SK-N-MC (cell line): ENCODE results near the gene CDC27.
"Not testable (repeated sequence)": the region's sequence is repeated elsewhere in the genome, so short reads cannot be mapped to it uniquely, and the experiment has no call there.

Experiments used
- DNase-seq: peaks from one replicate; pipeline ENCODE4 v3.0.0-alpha.2; 2011; ENCODE audit warnings: low read depth, low spot score
- H3K27ac ChIP-seq: fragments of 200-600 bp; sonication (generic); 2 replicates; pipeline ENCODE4 v1.5.1; 2016; ENCODE audit warnings: mixed run types
- H3K36me3 ChIP-seq: fragments of 200-600 bp; sonication (generic); 2 replicates; pipeline ENCODE4 v1.6.1; 2017; ENCODE audit warnings: antibody characterized with exemption, low read length, mixed read lengths; ENCODE audit not compliant: insufficient read depth
- H3K4me3 ChIP-seq: fragments of 200-600 bp; sonication (generic); 2 replicates; pipeline ENCODE4 v1.5.1; 2016
- H3K9ac ChIP-seq: fragments of 200-600 bp; sonication (generic); 2 replicates; pipeline ENCODE4 v1.8.0; 2017; ENCODE audit warnings: mixed run types, mixed read lengths; ENCODE audit not compliant: insufficient read length
- H3K9me3 ChIP-seq: fragments of 200-600 bp; sonication (generic); 2 replicates; pipeline ENCODE4 v1.6.1; 2017; ENCODE audit warnings: low read depth, mild to moderate bottlenecking, antibody characterized with exemption, low read length, moderate library complexity, mixed read lengths
- EZH2 ChIP-seq: fragments of 200-600 bp; sonication (generic); IDR thresholded peaks from one replicate; pipeline ENCODE4 v1.6.1; 2017; ENCODE audit warnings: antibody characterized with exemption
- FOXP2 ChIP-seq: optimal IDR thresholded peaks from 2 replicates; pipeline ENCODE3; 2011; ENCODE audit warnings: mild to moderate bottlenecking, moderate library complexity; ENCODE audit not compliant: insufficient read depth; ENCODE audit errors: extremely low read length, control extremely low read depth
- POLR2AphosphoS5 ChIP-seq: IDR thresholded peaks from 2 replicates; pipeline ENCODE4 v1.6.1; 2012; ENCODE audit warnings: mild to moderate bottlenecking, low read depth, low read length, borderline replicate concordance

CDC27 gene

DNA sequence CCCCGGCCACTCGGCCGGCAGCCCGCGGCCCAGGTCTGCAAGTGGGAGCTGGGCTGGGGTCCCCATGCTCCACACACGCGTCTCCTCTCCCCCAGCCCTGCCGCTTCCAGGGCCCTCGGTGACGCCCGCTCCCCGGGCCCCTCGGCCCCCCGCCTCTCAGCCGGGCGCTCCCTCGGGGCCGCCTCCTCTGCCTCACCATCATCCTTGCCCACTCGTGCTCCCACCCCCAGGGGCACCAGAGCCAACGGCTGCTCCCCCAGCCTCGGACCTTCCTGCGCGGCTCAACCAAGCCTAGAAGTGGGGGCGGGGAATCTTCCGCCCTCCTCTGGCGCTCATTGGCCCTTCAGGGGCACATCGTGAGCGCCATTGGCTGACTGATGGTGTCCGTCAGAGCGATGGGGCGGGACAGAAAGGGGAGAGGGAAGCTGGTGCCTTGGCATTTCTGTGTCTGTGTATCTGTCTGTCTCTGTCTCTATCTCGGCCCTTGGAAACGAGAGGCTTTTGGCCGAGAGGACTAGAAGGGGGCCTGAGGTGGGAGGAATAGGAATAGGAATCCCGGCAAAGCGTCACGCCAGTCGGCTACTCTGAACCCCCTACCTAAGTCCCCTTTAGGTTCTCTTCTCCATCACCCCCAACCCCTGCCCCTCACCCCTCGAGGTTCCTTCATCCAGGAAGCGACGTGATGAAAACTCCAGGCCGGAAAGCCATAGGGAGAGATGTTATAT, 88.9 kb downstream of the CDC27 start:
- H3K9me3 ChIP-seq = no peaks in the 10 kb centered on the region
- H3K27ac ChIP-seq = 0 out of 2 replicates have a peak overlapping the region, but pooled peaks have one; percentile 19
- DNase-seq = peak; percentile 68
- TF ChIP-seq FOXP2 = no peak
- peak; percentile 87 for TF ChIP-seq POLR2AphosphoS5
- peak overlapping the region; percentile 90 for H3K9ac ChIP-seq
- peak overlapping the region; percentile 97 for H3K4me3 ChIP-seq
- no peaks in the 10 kb centered on the region for H3K36me3 ChIP-seq

- Histone ChIP-seq H3K4me3 (peak overlapping the region; percentile 97), H3K9ac (peak overlapping the region; percentile 90), H3K9me3 (no peaks in the 10 kb centered on the region), H3K36me3 (no peaks in the 10 kb centered on the region), H3K27ac (0 out of 2 replicates have a peak overlapping the region, but pooled peaks have one; percentile 19)
- TF ChIP-seq EZH2 (no peak), POLR2AphosphoS5 (no peak), FOXP2 (no peak)
- DNase-seq = no peak
These were observed 89.6 kb downstream of the CDC27 start for GRCh38 chr17:47099451-47099986.

DNA sequence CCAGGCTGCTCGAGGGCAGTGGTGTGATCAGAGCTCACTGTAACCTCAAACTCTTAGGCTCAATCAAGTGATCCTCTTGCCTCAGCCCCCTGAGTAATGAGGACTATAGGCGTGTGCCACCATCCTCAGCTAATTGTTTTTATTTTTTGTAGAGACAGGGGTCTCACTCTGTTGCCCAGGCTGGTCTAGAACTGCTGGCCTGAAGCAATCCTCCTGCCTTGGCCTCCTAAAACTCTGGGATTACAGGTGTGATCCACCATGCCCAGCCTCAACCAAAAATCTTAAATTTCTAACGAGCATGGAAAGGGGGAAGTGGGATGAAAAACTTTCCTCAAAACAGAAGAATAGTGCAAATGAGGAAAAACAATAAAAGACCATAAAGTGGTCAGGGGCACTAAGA, 92.8 kb downstream of the CDC27 start:
- H3K36me3 ChIP-seq = peaks cover 22% of the 10 kb centered on the region
- TF ChIP-seq EZH2 (no peak), FOXP2 (no peak), POLR2AphosphoS5 (no peak)
- H3K4me3 ChIP-seq = no peak overlapping the region
- no peak overlapping the region for H3K27ac ChIP-seq
- DNase-seq = no peak
- H3K9ac ChIP-seq = no peak overlapping the region
- H3K9me3 ChIP-seq = no peaks in the 10 kb centered on the region

- no peak overlapping the region for H3K27ac ChIP-seq
- TF ChIP-seq EZH2 = no peak
- H3K36me3 ChIP-seq = peaks cover 22% of the 10 kb centered on the region
- H3K9ac ChIP-seq = no peak overlapping the region
- H3K4me3 ChIP-seq = no peak overlapping the region
- no peaks in the 10 kb centered on the region for H3K9me3 ChIP-seq
- DNase-seq = no peak
These were observed 93.8 kb downstream of the CDC27 start for GRCh38 chr17:47095268-47095667.

GRCh38 chr17:47087093-47087492, 102.0 kb downstream of the CDC27 start:
- Histone ChIP-seq H3K27ac (no peak overlapping the region), H3K9ac (no peak overlapping the region), H3K4me3 (no peak overlapping the region), H3K36me3 (peaks cover 6% of the 10 kb centered on the region), H3K9me3 (no peaks in the 10 kb centered on the region)
- no peak for TF ChIP-seq EZH2
- no peak for TF ChIP-seq POLR2AphosphoS5
- TF ChIP-seq FOXP2 = no peak
- no peak for DNase-seq

DNA sequence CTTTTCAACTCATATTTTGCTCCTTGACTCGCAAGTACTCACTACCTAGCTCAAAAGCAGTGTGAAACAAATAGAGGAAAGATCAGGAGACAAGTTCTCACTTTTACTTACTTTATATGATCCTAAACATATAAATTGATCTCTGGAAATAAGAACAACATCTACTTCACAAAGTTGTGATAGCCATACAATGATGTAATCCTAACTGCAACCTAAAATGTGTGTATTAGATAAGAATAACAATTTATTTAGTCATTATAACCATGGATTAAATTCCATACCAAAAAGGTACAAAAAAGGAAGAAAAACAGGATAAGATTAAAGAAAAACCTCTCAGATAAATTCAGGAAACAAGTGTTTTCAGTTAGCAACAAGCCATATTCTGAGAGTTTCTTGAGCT, 103.4 kb downstream of the CDC27 start:
- no peak for TF ChIP-seq POLR2AphosphoS5
- TF ChIP-seq EZH2 = no peak
- TF ChIP-seq FOXP2 = no peak
- Histone ChIP-seq H3K36me3 (peaks cover 2% of the 10 kb centered on the region), H3K4me3 (no peak overlapping the region), H3K9ac (no peak overlapping the region), H3K27ac (no peak overlapping the region), H3K9me3 (no peaks in the 10 kb centered on the region)
- no peak for DNase-seq

- H3K27ac ChIP-seq = no peak overlapping the region
- no peak overlapping the region for H3K4me3 ChIP-seq
- H3K9ac ChIP-seq = no peak overlapping the region
- no peak for DNase-seq
- no peaks in the 10 kb centered on the region for H3K9me3 ChIP-seq
- peaks cover 7% of the 10 kb centered on the region for H3K36me3 ChIP-seq
- TF ChIP-seq POLR2AphosphoS5 = no peak
- TF ChIP-seq FOXP2 = no peak
- TF ChIP-seq EZH2 = no peak
These were observed 110.3 kb downstream of the CDC27 start for GRCh38 chr17:47078801-47079200.

- no peak overlapping the region for H3K9ac ChIP-seq
- DNase-seq = no peak
- no peak overlapping the region for H3K27ac ChIP-seq
- no peak overlapping the region for H3K4me3 ChIP-seq
- no peak for TF ChIP-seq POLR2AphosphoS5
- no peak for TF ChIP-seq FOXP2
- TF ChIP-seq EZH2 = no peak
- H3K36me3 ChIP-seq = peaks cover 7% of the 10 kb centered on the region
- H3K9me3 ChIP-seq = no peaks in the 10 kb centered on the region
These were observed 111.5 kb downstream of the CDC27 start for GRCh38 chr17:47077576-47077975.

DNA sequence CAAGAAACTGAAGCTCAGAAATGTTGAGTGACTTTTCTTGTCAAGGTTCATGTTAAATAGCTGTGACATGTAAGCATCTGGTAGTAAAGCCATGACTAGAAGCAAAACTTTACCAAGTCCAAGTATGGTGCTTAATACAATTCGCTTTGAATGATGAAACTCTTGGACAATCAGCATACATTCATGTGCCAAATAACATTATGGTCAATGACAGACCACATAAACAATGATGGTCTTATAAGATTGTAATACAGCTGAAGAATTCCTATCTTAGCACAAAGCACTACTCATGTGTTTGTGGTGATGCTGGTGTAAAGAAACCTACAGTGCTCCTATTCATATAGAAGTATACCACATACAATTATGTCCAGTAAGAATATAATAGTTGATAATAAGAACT, 112.9 kb downstream of the CDC27 start:
- H3K27ac ChIP-seq = no peak overlapping the region
- TF ChIP-seq POLR2AphosphoS5 (no peak), FOXP2 (no peak), EZH2 (no peak)
- no peaks in the 10 kb centered on the region for H3K9me3 ChIP-seq
- DNase-seq = no peak
- H3K4me3 ChIP-seq = no peak overlapping the region
- peaks cover 7% of the 10 kb centered on the region for H3K36me3 ChIP-seq
- no peak overlapping the region for H3K9ac ChIP-seq

DNA sequence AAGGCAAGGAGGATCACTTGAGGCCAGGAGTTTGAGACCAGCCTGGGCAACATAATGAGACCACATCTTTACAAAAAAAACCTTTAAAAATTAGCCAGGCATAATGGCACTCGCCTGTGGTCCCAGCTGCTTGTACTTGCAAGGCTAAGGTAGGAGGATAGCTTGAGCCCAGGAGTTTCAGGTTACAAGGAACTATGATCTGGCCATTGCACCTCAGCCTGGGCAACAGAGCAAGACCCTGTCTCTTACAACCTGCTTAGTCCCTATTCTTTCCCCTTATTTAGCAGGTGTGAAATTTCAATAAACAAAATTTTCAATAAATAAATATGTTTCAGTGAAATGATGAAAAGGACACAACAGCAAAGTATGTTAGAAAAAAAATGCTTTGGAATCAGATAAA, 114.7 kb downstream of the CDC27 start:
- H3K27ac ChIP-seq, H3K9ac ChIP-seq, DNase-seq: not testable (repeated sequence)

GRCh38 chr17:47073629-47074028, 115.5 kb downstream of the CDC27 start:
- H3K27ac ChIP-seq, H3K36me3 ChIP-seq, H3K9me3 ChIP-seq, DNase-seq, H3K4me3 ChIP-seq, H3K9ac ChIP-seq: not testable (repeated sequence)

More for the DNA sequence above, 114.7 kb downstream of the CDC27 start:
- not testable (repeated sequence) for H3K4me3 ChIP-seq, H3K9me3 ChIP-seq, H3K36me3 ChIP-seq
